Loucy (cell line): ENCODE measurements around the gene TMEM39B.

Experiments
- CTCF ChIP-seq: fragments of 200-600 bp; sonication (generic); conservative IDR thresholded peaks from 2 replicates; pipeline ENCODE4 v1.5.1; 2014; ENCODE audit warnings: mild to moderate bottlenecking, antibody characterized with exemption, low read length
- EZH2phosphoT487 ChIP-seq: fragments of 200-600 bp; IDR thresholded peaks from 2 replicates; pipeline ENCODE4 v1.6.1; 2018; ENCODE audit warnings: antibody characterized with exemption, mild to moderate bottlenecking, moderate library complexity, borderline replicate concordance

- no peak for TF ChIP-seq CTCF
- TF ChIP-seq EZH2phosphoT487: no peak
Observed at GRCh38 chr1:32062867-32063230, 9.9 kb upstream of the TMEM39B start.
